CD4-positive, alpha-beta T cell treated with Interleukin-15 for 1 hour (primary cell): ENCODE results near the gene SP110.
"Not testable (repeated sequence)": the region's sequence is repeated elsewhere in the genome, so short reads cannot be mapped to it uniquely, and the experiment has no call there.

Experiments used
- DNase-seq: peaks from one replicate; pipeline ENCODE4 v3.0.0-alpha.2; 2020

The SP110 gene

DNA sequence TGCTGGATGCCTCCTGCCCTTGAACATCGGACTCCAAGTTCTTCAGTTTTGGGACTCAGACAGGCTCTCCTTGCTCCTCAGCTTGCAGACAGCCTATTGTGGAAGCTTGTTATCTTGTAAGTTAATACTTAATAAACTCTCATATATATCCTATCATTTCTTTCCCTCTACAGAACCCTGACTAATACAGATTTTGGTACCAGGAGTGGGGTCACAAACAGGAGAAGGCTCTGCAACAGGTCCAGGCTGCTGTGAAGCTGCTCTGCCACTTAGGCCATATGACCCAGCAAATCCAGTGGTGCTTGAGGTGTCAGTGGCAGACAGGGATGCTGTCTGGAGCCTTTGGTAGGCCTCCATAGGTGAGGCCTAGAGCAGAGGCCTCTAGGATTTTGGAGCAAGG lies 100.0 kb downstream of the SP110 start:
- not testable (repeated sequence) for DNase-seq
